Breast epithelium (tissue), 3 donors: ENCODE results near the gene DNAH3.

Experiments
- CTCF ChIP-seq, 3 donors: fragments of 450-650 bp; IDR thresholded peaks; one replicate each; pipeline ENCODE4 v1.5.1; 2016 to 2017; ENCODE audit warnings: antibody characterized with exemption in 3 of 3, mild to moderate bottlenecking in 3 of 3, moderate library complexity in 3 of 3
- POLR2AphosphoS5 ChIP-seq, 3 donors: sonication (generic); formaldehyde crosslinking; IDR thresholded peaks; one replicate each; pipeline ENCODE4 v1.6.1; 2017; ENCODE audit warnings: antibody characterized with exemption in 3 of 3

GRCh38 chr16:21092951-21093350 lies 57.7 kb downstream of the DNAH3 start:
- TF ChIP-seq CTCF (IDR thresholded peaks at IDR 0.05) (no peak), POLR2AphosphoS5 (IDR thresholded peaks at IDR 0.05) (no peak)
